ENCODE measurements around the gene MYO10. TPM values are rescaled to one million over a fixed set of nuclear protein-coding genes. Genes with fewer than 3 reads are reported as not detected.

MYO10 gene
- total RNA-seq, 2 donors from 2014 or later: 40.0 to 89.2 TPM

DNA sequence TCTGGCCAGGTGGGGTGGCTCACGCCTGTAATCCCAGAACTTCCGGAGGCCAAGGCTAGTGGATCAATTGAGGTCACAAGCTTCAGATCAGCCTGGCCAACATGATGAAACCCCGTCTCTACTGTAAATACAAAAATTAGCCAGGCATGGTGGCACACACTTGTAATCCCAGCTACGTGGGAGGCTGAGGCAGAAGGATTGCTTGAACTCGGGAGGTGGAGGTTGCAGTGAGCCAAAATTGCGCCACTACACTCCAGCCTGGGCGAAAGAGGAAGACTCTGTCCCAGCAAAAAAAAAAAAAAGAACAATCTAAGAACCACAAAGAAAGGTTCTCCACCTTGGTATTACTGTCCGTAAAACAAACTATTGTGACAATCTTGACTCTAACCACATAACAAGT lies 9.7 kb downstream of the MYO10 start:
- H3K36me3 ChIP-seq (ENCODE audit: control insufficient read depth, insufficient read depth, low read length): peaks cover 24% of the 10 kb centered on the region
- H3K4me1 ChIP-seq (ENCODE audit: control insufficient read depth, insufficient read depth, low read length): no peaks in the 10 kb centered on the region
- Mint-ChIP-seq H3K36me3 (ENCODE audit: low read depth) (peaks cover 35% of the 10 kb centered on the region), H3K4me3 (no peak overlapping the region), H3K27ac (no peak overlapping the region), H3K4me1 (peaks cover 16% of the 10 kb centered on the region), H3K27me3 (ENCODE audit: insufficient read depth) (no peaks in the 10 kb centered on the region), H3K9me3 (peaks cover 3% of the 10 kb centered on the region)
- TF ChIP-seq CTCF (conservative IDR thresholded peaks at IDR 0.05): no peak
- no peak overlapping the region for H3K9ac ChIP-seq (ENCODE audit: extremely low read depth, low read length, poor library complexity, severe bottlenecking)
- peaks cover 8% of the 10 kb centered on the region for H3K9me3 ChIP-seq (ENCODE audit: control insufficient read depth, low read length)
- DNase-seq: no peak
- 91 to 98% methylated on average over 5 to 7 of the region's 8 CpGs for WGBS, 2 experiments (ENCODE audit: insufficient coverage in 1 of 2, insufficient read length in 1 of 2)
- no peak overlapping the region for H3K27ac ChIP-seq (ENCODE audit: low read depth, low read length)
- H3K4me3 ChIP-seq (ENCODE audit: low read length): no peak overlapping the region
- no peaks in the 10 kb centered on the region for H3K27me3 ChIP-seq (ENCODE audit: control insufficient read depth, insufficient read depth, low read length, poor library complexity, severe bottlenecking)

- no peak overlapping the region for H3K4me3 Mint-ChIP-seq
- 95 to 98% methylated on average over 6 to 8 of the region's 8 CpGs for WGBS, 2 experiments (ENCODE audit: insufficient coverage in 1 of 2, insufficient read length in 1 of 2)
- no peak overlapping the region for H3K27ac ChIP-seq (ENCODE audit: low read depth, low read length)
Measured at GRCh38 chr5:16924206-16924605, 11.9 kb downstream of the MYO10 start.

DNA sequence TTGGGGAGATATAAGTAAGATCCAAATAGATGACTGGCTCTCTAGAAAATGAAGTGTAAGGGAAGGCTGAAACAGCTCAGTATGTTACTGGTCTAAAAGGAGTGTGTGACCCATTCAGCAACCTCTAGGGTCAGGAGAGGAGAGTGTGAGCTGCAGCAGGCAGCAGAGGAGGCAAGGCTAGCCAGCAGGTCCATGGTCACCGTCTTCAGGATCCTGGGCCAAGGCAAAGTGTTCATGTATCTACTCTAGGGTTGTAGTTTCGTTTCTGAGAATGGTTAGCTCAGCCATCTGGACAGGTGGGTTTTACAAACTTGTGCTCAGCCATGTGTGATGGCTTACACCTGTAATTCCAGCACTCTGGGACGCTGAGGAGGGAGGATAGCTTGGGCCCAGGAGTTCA lies 13.7 kb downstream of the MYO10 start:
- DNase-seq: no peak
- H3K36me3 ChIP-seq (ENCODE audit: control insufficient read depth, insufficient read depth, low read length): peaks cover 19% of the 10 kb centered on the region
- H3K27me3 Mint-ChIP-seq (ENCODE audit: insufficient read depth): no peaks in the 10 kb centered on the region
- no peaks in the 10 kb centered on the region for H3K4me1 ChIP-seq (ENCODE audit: control insufficient read depth, insufficient read depth, low read length)
- TF ChIP-seq CTCF (conservative IDR thresholded peaks at IDR 0.05): no peak
- no peak overlapping the region for H3K4me3 ChIP-seq (ENCODE audit: low read length)
- peaks cover 27% of the 10 kb centered on the region for H3K36me3 Mint-ChIP-seq (ENCODE audit: low read depth)
- no peak overlapping the region for H3K9ac ChIP-seq (ENCODE audit: extremely low read depth, low read length, poor library complexity, severe bottlenecking)
- peaks cover 4% of the 10 kb centered on the region for H3K9me3 ChIP-seq (ENCODE audit: control insufficient read depth, low read length)
- no peak overlapping the region for H3K4me3 Mint-ChIP-seq
- no peaks in the 10 kb centered on the region for H3K27me3 ChIP-seq (ENCODE audit: control insufficient read depth, insufficient read depth, low read length, poor library complexity, severe bottlenecking)
- peaks cover 10% of the 10 kb centered on the region for H3K4me1 Mint-ChIP-seq
- H3K27ac ChIP-seq (ENCODE audit: low read depth, low read length): no peak overlapping the region
- 92 to 96% methylated on average over 3 of the region's 3 CpGs for WGBS, 2 experiments (ENCODE audit: insufficient coverage in 1 of 2, insufficient read length in 1 of 2)
- H3K27ac Mint-ChIP-seq: peak overlapping the region; percentile 4
- peaks cover 3% of the 10 kb centered on the region for H3K9me3 Mint-ChIP-seq

More at GRCh38 chr5:16924206-16924605, 11.9 kb downstream of the MYO10 start:
- no peak for TF ChIP-seq CTCF (conservative IDR thresholded peaks at IDR 0.05)
- Mint-ChIP-seq H3K4me1 (peaks cover 5% of the 10 kb centered on the region), H3K27me3 (ENCODE audit: insufficient read depth) (no peaks in the 10 kb centered on the region), H3K36me3 (ENCODE audit: low read depth) (peaks cover 33% of the 10 kb centered on the region), H3K9me3 (peaks cover 3% of the 10 kb centered on the region), H3K27ac (no peak overlapping the region)
- Histone ChIP-seq H3K9me3 (ENCODE audit: control insufficient read depth, low read length) (peaks cover 5% of the 10 kb centered on the region), H3K27me3 (ENCODE audit: control insufficient read depth, insufficient read depth, low read length, poor library complexity, severe bottlenecking) (no peaks in the 10 kb centered on the region), H3K36me3 (ENCODE audit: control insufficient read depth, insufficient read depth, low read length) (peaks cover 25% of the 10 kb centered on the region), H3K4me3 (ENCODE audit: low read length) (no peak overlapping the region), H3K9ac (ENCODE audit: extremely low read depth, low read length, poor library complexity, severe bottlenecking) (no peak overlapping the region), H3K4me1 (ENCODE audit: control insufficient read depth, insufficient read depth, low read length) (no peaks in the 10 kb centered on the region)
- no peak for DNase-seq

Data from endodermal cell (in vitro differentiated cells).